ENCODE measurements around the gene ZCCHC8. TPM values are rescaled to one million over a fixed set of nuclear protein-coding genes. Genes with fewer than 3 reads are reported as not detected.

ZCCHC8 gene
- total and polyA plus RNA-seq, 2 of the 4 experiments (the other 2 are of a cell fraction), result 9.5 to 12.7 TPM

DNA sequence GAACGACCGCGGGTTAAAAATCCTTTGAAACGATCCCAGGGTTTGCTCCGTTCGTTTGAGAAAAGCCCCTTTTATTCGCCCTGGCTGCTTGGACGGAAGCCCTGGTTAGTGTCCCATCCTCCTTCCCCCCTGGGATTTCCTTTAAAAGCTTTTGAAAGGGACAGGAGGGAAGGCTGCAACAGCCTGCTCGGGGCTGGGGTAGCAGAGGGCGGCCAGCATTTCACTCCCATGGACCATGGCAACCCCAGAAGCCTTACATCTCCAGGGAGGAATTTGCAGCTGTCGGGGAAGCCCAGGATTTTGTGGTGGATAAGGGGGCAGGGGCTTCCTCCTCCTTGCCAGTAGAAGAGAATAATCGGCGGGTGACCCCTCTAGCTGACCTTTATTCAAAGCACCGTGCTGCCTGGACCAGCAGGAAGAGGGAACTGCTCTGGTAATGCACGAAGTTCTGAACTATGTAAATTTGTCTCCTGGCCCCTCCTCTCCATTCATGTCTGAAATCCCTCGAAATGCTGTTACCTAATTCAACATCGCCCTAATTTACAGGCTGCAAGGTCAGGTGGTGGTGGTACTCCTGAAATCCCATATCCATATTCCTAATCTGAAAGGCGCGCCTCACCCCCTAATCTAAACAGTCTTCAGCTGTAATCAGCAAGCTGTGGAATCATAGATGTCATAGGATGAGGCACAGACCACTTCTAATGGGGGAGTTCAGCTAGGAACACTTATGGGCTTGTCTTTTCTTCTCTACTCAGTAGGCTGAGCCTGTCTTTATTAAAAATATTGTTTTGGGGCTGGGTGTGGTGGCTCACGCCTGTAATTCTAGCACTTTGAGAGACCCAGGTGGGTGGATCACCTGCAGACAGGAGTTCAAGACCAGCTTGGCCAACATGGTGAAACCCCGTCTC, 77.2 kb downstream of the ZCCHC8 start:
- intact Hi-C loops (cut with micrococcal nuclease) (loop anchor here (1.0 kb wide), 1 partner anchor 8 kb away; no protein-coding TSS in a partner anchor), dilution Hi-C loops (cut with HindIII; ENCODE audit: low sequenced_read_pairs, unreplicated experiment) (no loop called here), in situ Hi-C loops (cut with MboI; ENCODE audit: low sequenced_read_pairs) (no loop called here)
- DNase-seq (peak; percentile 62), ATAC-seq (ENCODE audit: low read depth) (peak; percentile 15)
- Histone ChIP-seq H3K27me3 (ENCODE audit: control insufficient read depth, insufficient read depth, low read length) (no peaks in the 10 kb centered on the region), H3K56ac (ENCODE audit: extremely low read depth, insufficient read depth, low read length) (peak overlapping the region; percentile 82), H3K9me3 (ENCODE audit: control insufficient read depth, insufficient read depth, low read length) (no peaks in the 10 kb centered on the region), H3K4ac (ENCODE audit: low read depth, low read length) (peak overlapping the region; percentile 95), H3K9ac (ENCODE audit: low read depth, low read length) (peak overlapping the region; percentile 78), H2AK9ac (replicated peaks; ENCODE audit: low read depth, low read length, poor library complexity) (peak overlapping the region; percentile 98), H4K20me1 (ENCODE audit: insufficient read depth, low read length) (peaks cover 20% of the 10 kb centered on the region), H2AK5ac (ENCODE audit: low read depth, low read length) (peak overlapping the region; percentile 42), H4K8ac (ENCODE audit: low read depth in 2 of 2, low read length in 2 of 2) (peak overlapping the region; percentile 56 to 67), H3K27ac (ENCODE audit: insufficient read depth, low read length) (peak overlapping the region; percentile 65), H2BK5ac (ENCODE audit: low read depth, low read length, poor library complexity, severe bottlenecking) (peak overlapping the region; percentile 59), H3K36me3 (ENCODE audit: control insufficient read depth, insufficient read depth, low read length) (no peaks in the 10 kb centered on the region), H3K79me1 (ENCODE audit: low read depth in 1 of 2, low read length in 2 of 2) (peaks cover 0 to 41% of the 10 kb centered on the region in 2 experiments; a peak in 2 of 4 replicates), H4K5ac (ENCODE audit: low read depth, low read length) (peak overlapping the region; percentile 13), H3K9me1 (ENCODE audit: insufficient read depth, low read length) (peaks cover 4% of the 10 kb centered on the region), H2AFZ (replicated peaks; ENCODE audit: low read length, poor library complexity) (peak overlapping the region; percentile 97), H3K23ac (ENCODE audit: low read depth, low read length) (peak overlapping the region; percentile 93), H3K18ac (ENCODE audit: low read depth, low read length) (peak overlapping the region; percentile 11), H3K4me2 (ENCODE audit: low read depth, low read length) (peak overlapping the region; percentile 81), H3K4me3 (ENCODE audit: insufficient read depth, low read depth, low read length) (peak overlapping the region; percentile 86), H2BK120ac (ENCODE audit: low read depth, low read length) (peak overlapping the region; percentile 80), H3K14ac (replicated peaks; ENCODE audit: low read depth, low read length) (peak overlapping the region; percentile 95), H3K4me1 (ENCODE audit: control insufficient read depth, insufficient read depth, low read length) (peaks cover 10% of the 10 kb centered on the region), H2BK15ac (ENCODE audit: low read depth, low read length) (peak overlapping the region; percentile 5; the same call in 2 of the 3 replicates), H2BK20ac (ENCODE audit: low read depth, low read length) (peak overlapping the region; percentile 41), H4K91ac (ENCODE audit: insufficient read depth, low read depth, low read length) (peak overlapping the region; percentile 88)
- WGBS, 2 experiments (ENCODE audit: extremely low coverage in 2 of 2, insufficient read length in 1 of 2), result no CpG with 5 or more reads among the region's 21 CpGs
- ChIA-PET POLR2A (ENCODE audit: unreplicated experiment) (interaction anchor here (0.6 kb wide), 2 partner anchors 24 to 48 kb away, joined by 3 to 5 read pairs; no protein-coding TSS in a partner anchor), CTCF (interaction anchor here (1.9 kb wide), 1 partner anchor 48 kb away, joined by 5 read pairs; no protein-coding TSS in a partner anchor)
- BruUV-seq (replicated peaks), result TSS peak; percentile 73
- TF ChIP-seq FOS (IDR thresholded peaks at IDR 0.05; ENCODE audit: low read depth, low read length) (no peak), RAD21 (IDR thresholded peaks at IDR 0.05; ENCODE audit: low read length) (no peak), NFE2L2 (IDR thresholded peaks at IDR 0.05; ENCODE audit: low read depth, low read length) (no peak), POLR2A (IDR thresholded peaks at IDR 0.05; ENCODE audit: low read depth, low read length) (no peak), RCOR1 (IDR thresholded peaks at IDR 0.05; ENCODE audit: insufficient replicate concordance, low read length) (no peak), MAZ (IDR thresholded peaks at IDR 0.05; ENCODE audit: borderline replicate concordance, low read depth, low read length) (no peak; the same call in 1 of the 2 replicates), CEBPB (IDR thresholded peaks at IDR 0.05; ENCODE audit: low read depth, low read length) (no peak)
- TF ChIP-seq, protein P1, sequence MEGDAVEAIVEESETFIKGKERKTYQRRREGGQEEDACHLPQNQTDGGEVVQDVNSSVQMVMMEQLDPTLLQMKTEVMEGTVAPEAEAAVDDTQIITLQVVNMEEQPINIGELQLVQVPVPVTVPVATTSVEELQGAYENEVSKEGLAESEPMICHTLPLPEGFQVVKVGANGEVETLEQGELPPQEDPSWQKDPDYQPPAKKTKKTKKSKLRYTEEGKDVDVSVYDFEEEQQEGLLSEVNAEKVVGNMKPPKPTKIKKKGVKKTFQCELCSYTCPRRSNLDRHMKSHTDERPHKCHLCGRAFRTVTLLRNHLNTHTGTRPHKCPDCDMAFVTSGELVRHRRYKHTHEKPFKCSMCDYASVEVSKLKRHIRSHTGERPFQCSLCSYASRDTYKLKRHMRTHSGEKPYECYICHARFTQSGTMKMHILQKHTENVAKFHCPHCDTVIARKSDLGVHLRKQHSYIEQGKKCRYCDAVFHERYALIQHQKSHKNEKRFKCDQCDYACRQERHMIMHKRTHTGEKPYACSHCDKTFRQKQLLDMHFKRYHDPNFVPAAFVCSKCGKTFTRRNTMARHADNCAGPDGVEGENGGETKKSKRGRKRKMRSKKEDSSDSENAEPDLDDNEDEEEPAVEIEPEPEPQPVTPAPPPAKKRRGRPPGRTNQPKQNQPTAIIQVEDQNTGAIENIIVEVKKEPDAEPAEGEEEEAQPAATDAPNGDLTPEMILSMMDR (conservative IDR thresholded peaks at IDR 0.05; ENCODE audit: low read depth, low read length), result no peak
- TF ChIP-seq, protein P2, sequence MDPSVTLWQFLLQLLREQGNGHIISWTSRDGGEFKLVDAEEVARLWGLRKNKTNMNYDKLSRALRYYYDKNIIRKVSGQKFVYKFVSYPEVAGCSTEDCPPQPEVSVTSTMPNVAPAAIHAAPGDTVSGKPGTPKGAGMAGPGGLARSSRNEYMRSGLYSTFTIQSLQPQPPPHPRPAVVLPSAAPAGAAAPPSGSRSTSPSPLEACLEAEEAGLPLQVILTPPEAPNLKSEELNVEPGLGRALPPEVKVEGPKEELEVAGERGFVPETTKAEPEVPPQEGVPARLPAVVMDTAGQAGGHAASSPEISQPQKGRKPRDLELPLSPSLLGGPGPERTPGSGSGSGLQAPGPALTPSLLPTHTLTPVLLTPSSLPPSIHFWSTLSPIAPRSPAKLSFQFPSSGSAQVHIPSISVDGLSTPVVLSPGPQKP (IDR thresholded peaks at IDR 0.05; ENCODE audit: borderline replicate concordance, low read depth, low read length), result no peak

Data from IMR-90 (cell line).